GM18858 (cell line): ENCODE measurements around the gene LMO1.

ENCODE experiments used
- ATAC-seq: cut with Tn5 transposase; IDR thresholded peaks from one replicate; pipeline ENCODE4 v1.9.1; 2021; ENCODE audit not compliant: unreplicated experiment

LMO1 gene

GRCh38 chr11:8229299-8230177 lies 34.1 kb downstream of the LMO1 start:
- no peak for ATAC-seq

GRCh38 chr11:8228231-8228630 lies 35.4 kb downstream of the LMO1 start:
- ATAC-seq: no peak

- ATAC-seq: no peak
These were observed 36.2 kb downstream of the LMO1 start for GRCh38 chr11:8227156-8228152.

- peak; percentile 44 for ATAC-seq
These were observed 38.1 kb downstream of the LMO1 start for GRCh38 chr11:8225589-8226036.

- ATAC-seq: no peak
These were observed 39.0 kb downstream of the LMO1 start for GRCh38 chr11:8224711-8225110.

GRCh38 chr11:8224161-8224591 lies 39.5 kb downstream of the LMO1 start:
- ATAC-seq: no peak

- no peak for ATAC-seq
These were observed 40.2 kb downstream of the LMO1 start for GRCh38 chr11:8223513-8223900.

- no peak for ATAC-seq
These were observed 40.7 kb downstream of the LMO1 start for GRCh38 chr11:8222820-8223512.

GRCh38 chr11:8221917-8222495 lies 41.7 kb downstream of the LMO1 start:
- ATAC-seq: no peak

- no peak for ATAC-seq
These were observed 42.5 kb downstream of the LMO1 start for GRCh38 chr11:8221046-8221723.

GRCh38 chr11:8220261-8221045 lies 43.2 kb downstream of the LMO1 start:
- no peak for ATAC-seq

- ATAC-seq: no peak
These were observed 44.2 kb downstream of the LMO1 start for GRCh38 chr11:8219257-8220021.

- no peak for ATAC-seq
These were observed 44.8 kb downstream of the LMO1 start for GRCh38 chr11:8218840-8219239.

GRCh38 chr11:8218409-8218808 lies 45.3 kb downstream of the LMO1 start:
- no peak for ATAC-seq

GRCh38 chr11:8217926-8218325 lies 45.8 kb downstream of the LMO1 start:
- no peak for ATAC-seq

- ATAC-seq: no peak
These were observed 46.5 kb downstream of the LMO1 start for GRCh38 chr11:8217136-8217535.

- no peak for ATAC-seq
These were observed 50.3 kb downstream of the LMO1 start for GRCh38 chr11:8213376-8213775.

GRCh38 chr11:8209208-8209807 lies 54.4 kb downstream of the LMO1 start:
- no peak for ATAC-seq
